Measurements from ENCODE around the gene CENPL.
"Not testable (repeated sequence)": the region's sequence is repeated elsewhere in the genome, so short reads cannot be mapped to it uniquely, and the experiment has no call there.

Gene CENPL

GRCh38 chr1:173862146-173862768, 37.6 kb upstream of the CENPL start:
- H3K27me3 ChIP-seq (ENCODE audit: insufficient read depth, poor library complexity, severe bottlenecking); H3K4me3 ChIP-seq (replicated peaks; ENCODE audit: insufficient read depth, low read length); H3K27ac ChIP-seq (replicated peaks): not testable (repeated sequence)
- peak; percentile 26 to 45 for DNase-seq (ENCODE audit: low read depth in 1 of 2, low spot score in 1 of 2)
- peak; percentile 60; the same call in 1 of the 2 replicates for TF ChIP-seq POLR2AphosphoS5 (IDR thresholded peaks at IDR 0.05; ENCODE audit: low read depth)

GRCh38 chr1:173861731-173862145, 37.1 kb upstream of the CENPL start:
- TF ChIP-seq CTCF (IDR thresholded peaks at IDR 0.05; ENCODE audit: insufficient read depth, low read length) (no peak), POLR2AphosphoS5 (IDR thresholded peaks at IDR 0.05; ENCODE audit: low read depth) (peak; percentile 44; the same call in 1 of the 2 replicates)
- no peak overlapping the region for H3K27ac ChIP-seq (replicated peaks)
- DNase-seq (ENCODE audit: low read depth in 1 of 2, low spot score in 1 of 2): no peak
- no peaks in the 10 kb centered on the region for H3K27me3 ChIP-seq (ENCODE audit: insufficient read depth, poor library complexity, severe bottlenecking)
- no peak overlapping the region for H3K4me3 ChIP-seq (replicated peaks; ENCODE audit: insufficient read depth, low read length)

GRCh38 chr1:173860065-173860464, 35.4 kb upstream of the CENPL start:
- H3K27me3 ChIP-seq (ENCODE audit: insufficient read depth, poor library complexity, severe bottlenecking): no peaks in the 10 kb centered on the region
- no peak overlapping the region for H3K27ac ChIP-seq (replicated peaks)
- TF ChIP-seq GABPA (IDR thresholded peaks at IDR 0.05; ENCODE audit: low read depth) (no peak), POLR2AphosphoS5 (IDR thresholded peaks at IDR 0.05; ENCODE audit: low read depth) (no peak), CTCF (IDR thresholded peaks at IDR 0.05; ENCODE audit: insufficient read depth, low read length) (no peak), REST (IDR thresholded peaks at IDR 0.05; ENCODE audit: insufficient replicate concordance, low read depth) (no peak), SPI1 (IDR thresholded peaks at IDR 0.05; ENCODE audit: borderline replicate concordance, low read depth) (no peak)
- no peak for DNase-seq (ENCODE audit: low read depth in 1 of 2, low spot score in 1 of 2)
- no peak overlapping the region for H3K4me3 ChIP-seq (replicated peaks; ENCODE audit: insufficient read depth, low read length)

- not testable (repeated sequence) for DNase-seq (ENCODE audit: low read depth in 1 of 2, low spot score in 1 of 2); H3K4me3 ChIP-seq (replicated peaks; ENCODE audit: insufficient read depth, low read length); H3K27ac ChIP-seq (replicated peaks); H3K27me3 ChIP-seq (ENCODE audit: insufficient read depth, poor library complexity, severe bottlenecking)
- peak; percentile 36; the same call in 1 of the 2 replicates for TF ChIP-seq POLR2AphosphoS5 (IDR thresholded peaks at IDR 0.05; ENCODE audit: low read depth)
These were observed 34.9 kb upstream of the CENPL start for GRCh38 chr1:173859547-173859946.

GRCh38 chr1:173857363-173857917, 32.8 kb upstream of the CENPL start:
- DNase-seq (ENCODE audit: low read depth in 1 of 2, low spot score in 1 of 2): no peak

More at GRCh38 chr1:173857363-173857917, 32.8 kb upstream of the CENPL start:
- H3K27me3 ChIP-seq (ENCODE audit: insufficient read depth, poor library complexity, severe bottlenecking): no peaks in the 10 kb centered on the region
- no peak overlapping the region for H3K4me3 ChIP-seq (replicated peaks; ENCODE audit: insufficient read depth, low read length)
- H3K27ac ChIP-seq (replicated peaks): no peak overlapping the region
- TF ChIP-seq SPI1 (IDR thresholded peaks at IDR 0.05; ENCODE audit: borderline replicate concordance, low read depth) (no peak), POLR2AphosphoS5 (IDR thresholded peaks at IDR 0.05; ENCODE audit: low read depth) (no peak), GABPA (IDR thresholded peaks at IDR 0.05; ENCODE audit: low read depth) (no peak), REST (IDR thresholded peaks at IDR 0.05; ENCODE audit: insufficient replicate concordance, low read depth) (no peak), CTCF (IDR thresholded peaks at IDR 0.05; ENCODE audit: insufficient read depth, low read length) (no peak)
